Vagina (tissue), 2 donors: ENCODE results near the gene SYT13. TPM values are rescaled to one million over a fixed set of nuclear protein-coding genes. Genes with fewer than 3 reads are reported as not detected.

Experiments
- DNase-seq, 2 donors: peaks; one replicate each; pipeline ENCODE4 v3.0.0-alpha.2; 2017; ENCODE audit errors: extremely low spot score in 2 of 2
- H3K27ac ChIP-seq: fragments of 200-600 bp; sonication (generic); one replicate; pipeline ENCODE4 v1.5.1; 2019
- H3K27me3 ChIP-seq: fragments of 200-600 bp; sonication (generic); one replicate; pipeline ENCODE4 v1.5.1; 2019
- H3K36me3 ChIP-seq, 2 donors: fragments of 200-600 bp; sonication (generic); one replicate each; pipeline ENCODE4 v1.5.1; 2017 to 2019
- H3K4me1 ChIP-seq: fragments of 200-600 bp; sonication (generic); one replicate; pipeline ENCODE4 v1.5.1; 2019
- H3K4me3 ChIP-seq, 2 donors: fragments of 200-600 bp; sonication (generic); 1 replicate in 1 of 2; 2 replicates in 1 of 2; pipeline ENCODE4 v1.5.1; 2016 to 2019
- H3K9me3 ChIP-seq: fragments of 200-600 bp; sonication (generic); one replicate; pipeline ENCODE4 v1.5.1; 2019
- POLR2A ChIP-seq, 2 donors: fragments of 450-650 bp; IDR thresholded peaks; one replicate each; pipeline ENCODE4 v1.6.1; 2017; ENCODE audit warnings: antibody characterized with exemption in 2 of 2, mild to moderate bottlenecking in 2 of 2, moderate library complexity in 2 of 2
- POLR2AphosphoS5 ChIP-seq, 2 donors: sonication (generic); formaldehyde crosslinking; IDR thresholded peaks; one replicate each; pipeline ENCODE4 v1.9.0; 2017; ENCODE audit warnings: antibody characterized with exemption in 2 of 2, mild to moderate bottlenecking in 2 of 2, low read depth in 1 of 2; ENCODE audit not compliant: insufficient read depth in 1 of 2
- intact Hi-C: fragments of 100-400 bp; cut with DNase I; formaldehyde crosslinking; loops from one replicate; pipeline ENCODE4 v1.15.1; 2023
- total RNA-seq: library from RNA; depleted of rRNA; stranded (reverse); fragments of >200 nt; gene quantifications from one replicate; pipeline ENCODE4 v1.2.3, GENCODE V29; 2016
- TF ChIP-seq, protein P1 (sequence below), 3 experiments: fragments of 450-650 bp in 2 of 3; fragments of 200-600 bp in 1 of 3; sonication (generic) in 1 of 3; IDR thresholded peaks; one replicate each; pipeline ENCODE4 v1.5.1; 2017 to 2019; ENCODE audit warnings: antibody characterized with exemption in 3 of 3, mild to moderate bottlenecking in 2 of 3, moderate library complexity in 2 of 3

SYT13 gene
- total RNA-seq, 1 donor from 2014 or later: 1.2 TPM

DNA sequence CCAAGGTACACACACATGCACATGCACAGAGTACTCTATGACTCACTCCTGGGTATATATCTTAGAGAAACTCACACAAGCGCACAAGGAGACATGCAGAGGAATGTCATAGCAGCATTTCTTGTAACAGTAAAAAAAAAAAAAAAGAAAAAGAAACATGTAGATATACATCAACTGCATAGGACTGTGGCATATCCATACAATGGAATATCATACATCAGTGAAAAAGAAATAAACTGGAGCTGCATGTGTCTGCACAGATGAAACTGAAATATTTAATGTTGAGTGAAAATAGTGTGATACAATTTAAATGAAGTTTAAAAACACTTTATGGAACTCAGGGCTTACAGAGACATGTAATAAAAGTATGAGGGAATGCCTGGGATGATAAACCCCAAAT is 46.4 kb downstream of the SYT13 start:
- TF ChIP-seq POLR2AphosphoS5 (IDR thresholded peaks at IDR 0.05; ENCODE audit: insufficient read depth in 1 of 2, low read depth in 1 of 2) (no peak), POLR2A (IDR thresholded peaks at IDR 0.05) (no peak)
- TF ChIP-seq, protein P1, sequence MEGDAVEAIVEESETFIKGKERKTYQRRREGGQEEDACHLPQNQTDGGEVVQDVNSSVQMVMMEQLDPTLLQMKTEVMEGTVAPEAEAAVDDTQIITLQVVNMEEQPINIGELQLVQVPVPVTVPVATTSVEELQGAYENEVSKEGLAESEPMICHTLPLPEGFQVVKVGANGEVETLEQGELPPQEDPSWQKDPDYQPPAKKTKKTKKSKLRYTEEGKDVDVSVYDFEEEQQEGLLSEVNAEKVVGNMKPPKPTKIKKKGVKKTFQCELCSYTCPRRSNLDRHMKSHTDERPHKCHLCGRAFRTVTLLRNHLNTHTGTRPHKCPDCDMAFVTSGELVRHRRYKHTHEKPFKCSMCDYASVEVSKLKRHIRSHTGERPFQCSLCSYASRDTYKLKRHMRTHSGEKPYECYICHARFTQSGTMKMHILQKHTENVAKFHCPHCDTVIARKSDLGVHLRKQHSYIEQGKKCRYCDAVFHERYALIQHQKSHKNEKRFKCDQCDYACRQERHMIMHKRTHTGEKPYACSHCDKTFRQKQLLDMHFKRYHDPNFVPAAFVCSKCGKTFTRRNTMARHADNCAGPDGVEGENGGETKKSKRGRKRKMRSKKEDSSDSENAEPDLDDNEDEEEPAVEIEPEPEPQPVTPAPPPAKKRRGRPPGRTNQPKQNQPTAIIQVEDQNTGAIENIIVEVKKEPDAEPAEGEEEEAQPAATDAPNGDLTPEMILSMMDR (IDR thresholded peaks at IDR 0.05): no peak
- H3K27ac ChIP-seq: no peak overlapping the region
- intact Hi-C loops: no loop called here
- H3K4me3 ChIP-seq: no peak overlapping the region
- no peaks in the 10 kb centered on the region for H3K27me3 ChIP-seq
- no peaks in the 10 kb centered on the region for H3K36me3 ChIP-seq
- no peak for DNase-seq
- H3K4me1 ChIP-seq: no peaks in the 10 kb centered on the region
- no peaks in the 10 kb centered on the region for H3K9me3 ChIP-seq

DNA sequence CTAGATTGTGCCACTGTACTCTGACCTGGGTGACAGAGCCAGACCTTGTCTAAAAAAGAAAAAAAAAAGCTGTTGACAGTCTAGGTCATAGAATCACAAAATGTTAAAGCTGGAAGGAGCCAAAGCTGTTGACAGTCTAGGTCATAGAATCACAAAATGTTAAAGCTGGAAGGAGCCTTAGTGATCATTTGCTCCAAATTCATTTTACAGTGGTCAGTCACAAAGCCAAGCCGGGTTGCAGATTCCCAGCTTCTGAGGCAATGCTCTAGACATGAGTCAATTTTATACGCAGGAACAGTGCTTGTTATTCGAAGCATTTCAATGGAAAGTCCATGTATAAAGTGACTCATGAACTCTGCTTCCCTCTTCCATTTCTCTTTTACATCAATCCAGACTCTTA is 47.4 kb downstream of the SYT13 start:
- no peaks in the 10 kb centered on the region for H3K36me3 ChIP-seq
- no peaks in the 10 kb centered on the region for H3K4me1 ChIP-seq
- no peaks in the 10 kb centered on the region for H3K9me3 ChIP-seq
- H3K4me3 ChIP-seq: no peak overlapping the region
- no peak for DNase-seq
- H3K27me3 ChIP-seq: no peaks in the 10 kb centered on the region
- H3K27ac ChIP-seq: no peak overlapping the region
- intact Hi-C loops: no loop called here
- TF ChIP-seq POLR2A (IDR thresholded peaks at IDR 0.05): no peak
- no peak for TF ChIP-seq POLR2AphosphoS5 (IDR thresholded peaks at IDR 0.05; ENCODE audit: insufficient read depth in 1 of 2, low read depth in 1 of 2)
- TF ChIP-seq, protein P1 (IDR thresholded peaks at IDR 0.05): no peak

DNA sequence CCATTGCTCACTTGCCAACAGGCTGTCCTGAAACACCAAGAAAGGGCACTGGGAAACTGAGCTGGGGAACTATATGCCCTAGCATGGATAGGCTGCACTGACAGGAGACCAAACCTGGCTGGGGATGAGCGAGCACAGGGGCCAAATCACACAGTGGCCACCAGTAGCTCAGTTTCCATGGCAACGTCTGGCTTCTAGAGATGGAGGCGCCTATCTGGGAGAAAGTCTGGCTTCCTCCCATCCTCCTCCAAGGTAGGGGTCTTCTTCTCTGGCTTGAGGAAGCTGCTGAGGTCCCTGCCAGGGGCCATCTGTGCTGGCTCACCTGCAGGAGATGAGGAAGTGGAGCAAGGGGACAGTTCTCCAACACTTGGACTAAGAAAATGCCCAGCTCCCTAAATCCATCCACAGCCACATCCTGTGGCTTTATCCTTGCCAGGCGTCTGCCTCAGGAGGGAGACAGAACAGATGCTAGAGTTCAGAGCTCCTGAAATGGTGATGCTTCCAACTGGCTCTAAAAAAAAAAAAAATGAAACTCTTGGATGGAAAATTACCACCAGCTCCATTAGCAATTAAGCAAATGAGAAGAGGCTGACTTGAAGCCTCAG is 48.3 kb downstream of the SYT13 start:
- H3K27me3 ChIP-seq: no peaks in the 10 kb centered on the region
- intact Hi-C loops: no loop called here
- H3K36me3 ChIP-seq: no peaks in the 10 kb centered on the region
- H3K4me1 ChIP-seq: no peaks in the 10 kb centered on the region
- H3K9me3 ChIP-seq: no peaks in the 10 kb centered on the region
- no peak for DNase-seq
- H3K27ac ChIP-seq: no peak overlapping the region
- no peak for TF ChIP-seq POLR2A (IDR thresholded peaks at IDR 0.05)
- TF ChIP-seq, protein P1 (IDR thresholded peaks at IDR 0.05): no peak
- TF ChIP-seq POLR2AphosphoS5 (IDR thresholded peaks at IDR 0.05; ENCODE audit: insufficient read depth in 1 of 2, low read depth in 1 of 2): no peak
- H3K4me3 ChIP-seq: no peak overlapping the region

DNA sequence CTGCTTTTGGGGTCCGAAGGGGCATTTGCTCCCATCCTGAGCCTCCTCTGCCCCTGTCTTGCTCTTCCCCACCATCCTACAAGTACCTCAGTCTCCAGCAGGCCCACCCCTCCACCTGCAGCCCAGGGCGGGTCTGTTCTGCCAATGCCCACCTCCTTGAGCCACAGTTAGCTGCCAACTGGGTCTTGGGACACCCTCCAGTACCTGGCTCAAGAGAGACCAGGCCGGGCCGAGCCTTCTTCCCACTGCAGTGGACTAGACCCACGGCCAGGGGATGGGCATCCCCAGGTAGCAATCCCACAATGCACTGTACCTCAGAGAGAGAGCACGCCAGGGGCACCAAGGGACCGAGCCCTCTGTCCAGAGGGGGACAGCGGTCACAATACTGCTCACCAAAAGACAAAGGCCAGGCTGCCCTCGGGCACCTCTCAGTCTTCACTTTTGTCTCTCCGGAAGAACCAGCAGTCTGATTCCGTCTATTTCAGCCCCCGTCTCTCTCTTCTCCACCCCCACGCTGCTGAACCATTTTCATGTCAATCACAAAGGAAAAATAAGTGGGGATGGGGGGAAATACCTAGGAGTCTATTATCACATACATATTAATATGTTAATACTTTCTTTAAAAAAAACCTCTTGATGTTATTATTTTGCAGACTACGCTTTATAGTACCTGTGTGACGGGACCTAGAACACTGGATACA is 51.7 kb downstream of the SYT13 start:
- Histone ChIP-seq H3K36me3 (no peaks in the 10 kb centered on the region), H3K4me1 (no peaks in the 10 kb centered on the region), H3K9me3 (no peaks in the 10 kb centered on the region), H3K4me3 (no peak overlapping the region), H3K27ac (no peak overlapping the region), H3K27me3 (no peaks in the 10 kb centered on the region)
- TF ChIP-seq, protein P1 (IDR thresholded peaks at IDR 0.05): no peak
- TF ChIP-seq POLR2A (IDR thresholded peaks at IDR 0.05) (no peak), POLR2AphosphoS5 (IDR thresholded peaks at IDR 0.05; ENCODE audit: insufficient read depth in 1 of 2, low read depth in 1 of 2) (no peak)
- no peak for DNase-seq
- intact Hi-C loops: no loop called here

DNA sequence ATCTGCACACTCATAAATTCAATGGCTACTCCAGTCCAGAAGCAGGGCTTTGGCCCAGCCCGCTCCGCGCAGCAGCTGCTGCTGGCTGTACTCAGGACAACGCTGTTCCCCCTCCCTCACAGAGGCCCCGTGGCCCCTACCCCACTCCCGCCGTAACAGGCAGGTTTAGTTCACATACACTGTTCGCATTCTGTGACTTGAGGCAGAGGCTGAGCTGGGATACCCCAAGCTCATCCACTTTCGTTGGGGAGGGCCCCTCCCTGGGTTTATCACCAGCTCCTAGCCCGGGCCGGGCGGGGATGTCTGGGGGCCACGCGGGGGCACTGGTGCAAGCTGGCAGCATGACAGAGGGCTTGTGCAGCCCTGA is 52.4 kb downstream of the SYT13 start:
- Histone ChIP-seq H3K4me1 (no peaks in the 10 kb centered on the region), H3K27me3 (no peaks in the 10 kb centered on the region), H3K9me3 (no peaks in the 10 kb centered on the region), H3K36me3 (no peaks in the 10 kb centered on the region), H3K4me3 (no peak overlapping the region), H3K27ac (no peak overlapping the region)
- intact Hi-C loops: no loop called here
- no peak for DNase-seq
- TF ChIP-seq, protein P1 (IDR thresholded peaks at IDR 0.05): no peak
- TF ChIP-seq POLR2A (IDR thresholded peaks at IDR 0.05) (no peak), POLR2AphosphoS5 (IDR thresholded peaks at IDR 0.05; ENCODE audit: insufficient read depth in 1 of 2, low read depth in 1 of 2) (no peak)
